Stimulated activated CD8-positive, alpha-beta memory T cell treated with anti-CD3 and anti-CD28 coated beads, Interleukin-2, amount 100 ng/mL, for 1 hour (primary cell): ENCODE data around the gene ULK4.
"Not testable (repeated sequence)": the region's sequence is repeated elsewhere in the genome, so short reads cannot be mapped to it uniquely, and the experiment has no call there.

ENCODE experiments used
- DNase-seq, 2 donors: peaks; one replicate each; pipeline ENCODE4 v3.0.0-alpha.2; 2020; ENCODE audit warnings: low read depth in 2 of 2

Gene ULK4

DNA sequence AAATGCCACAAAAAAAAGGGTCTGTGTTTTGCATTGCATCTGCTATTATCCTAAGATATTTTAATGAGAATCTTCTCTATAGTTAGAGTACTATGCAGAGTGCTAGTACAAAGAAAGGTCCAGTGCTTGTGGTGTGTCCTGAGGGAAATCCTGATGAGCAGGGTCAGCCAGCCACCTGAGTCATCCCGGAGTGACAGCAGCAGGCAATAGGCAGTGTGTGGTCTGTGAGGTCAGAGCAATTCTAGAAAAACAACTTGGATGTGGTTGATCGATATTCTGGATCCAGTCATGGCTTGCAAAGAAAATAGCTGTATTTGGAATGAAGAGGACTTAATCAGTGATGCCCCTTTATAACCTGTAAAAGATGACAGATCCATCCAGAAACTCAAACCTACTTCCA, 643.4 kb downstream of the ULK4 start:
- no peak for DNase-seq

DNA sequence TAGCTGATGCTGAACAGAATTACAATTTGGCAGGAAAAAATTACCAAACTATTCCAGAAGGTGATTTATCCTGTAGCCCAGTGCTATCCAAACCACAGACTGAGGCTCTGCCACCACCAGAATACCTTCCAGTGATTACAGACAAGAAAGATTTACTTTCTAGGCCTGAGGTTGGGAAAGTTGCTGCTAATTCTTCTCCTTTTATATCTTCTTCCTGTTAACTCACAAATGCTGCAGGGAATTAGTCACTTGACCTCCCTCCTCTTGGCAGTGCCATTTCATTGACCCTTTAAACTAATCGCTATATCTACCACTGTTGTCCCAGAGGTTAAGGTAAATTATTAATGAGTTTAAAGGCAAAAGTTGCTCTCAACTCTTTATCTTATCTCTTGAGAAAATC, 644.2 kb downstream of the ULK4 start:
- no peak for DNase-seq

DNA sequence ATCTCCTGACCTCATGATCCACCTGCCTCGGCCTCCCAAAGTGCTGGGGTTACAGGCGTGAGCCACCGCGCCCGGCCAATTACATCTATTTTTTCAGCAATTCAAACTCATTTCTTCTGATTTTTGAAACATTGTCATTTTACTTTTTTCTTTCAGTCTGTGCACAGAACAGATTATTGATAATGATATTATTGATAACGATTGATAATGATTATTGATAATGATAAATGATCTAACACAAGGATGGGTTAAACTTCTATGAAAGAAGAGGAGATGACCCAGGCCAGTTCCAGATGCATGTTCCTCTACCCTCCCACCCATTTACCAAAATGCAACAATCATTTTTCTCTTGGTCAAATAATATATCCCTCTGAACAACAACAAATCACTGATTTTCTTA, 644.6 kb downstream of the ULK4 start:
- no peak for DNase-seq

DNA sequence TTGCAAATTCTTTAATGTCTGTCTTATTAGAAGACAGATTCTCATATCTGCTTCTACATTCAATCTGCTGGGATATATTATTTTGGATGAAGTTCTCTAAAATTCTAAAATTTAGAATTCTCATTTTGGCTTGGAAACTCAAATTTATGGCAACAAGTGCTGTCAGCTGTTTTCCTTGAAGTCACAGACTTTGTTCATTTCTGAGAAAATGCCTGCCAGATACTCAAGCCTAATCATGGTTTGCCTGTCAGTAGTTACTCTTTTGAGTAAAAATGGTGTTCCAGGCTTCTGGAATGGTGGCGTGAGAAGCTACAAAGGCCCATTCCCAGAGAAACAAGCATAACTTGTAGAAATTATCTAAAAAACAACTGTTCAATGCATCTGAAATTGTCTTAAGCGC, 646.8 kb downstream of the ULK4 start:
- DNase-seq, result no peak

DNA sequence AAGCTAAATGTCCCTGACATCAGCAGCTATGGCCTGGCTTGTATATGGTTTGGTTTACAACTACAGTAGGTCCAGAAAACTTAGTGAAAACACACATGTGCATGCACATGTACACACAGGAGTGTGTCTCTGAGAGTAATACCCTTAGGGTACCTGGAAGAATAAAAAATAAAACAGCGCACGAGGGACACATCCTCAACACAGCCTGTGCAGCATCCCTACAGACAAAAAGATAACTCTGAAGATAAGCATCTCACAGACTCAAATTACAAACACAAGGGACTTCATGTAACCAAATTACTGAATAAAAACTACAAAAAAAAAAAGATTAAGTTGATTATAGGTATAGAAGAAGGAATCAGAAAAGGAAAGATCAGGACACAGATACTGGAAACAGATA, 653.8 kb downstream of the ULK4 start:
- no peak for DNase-seq

DNA sequence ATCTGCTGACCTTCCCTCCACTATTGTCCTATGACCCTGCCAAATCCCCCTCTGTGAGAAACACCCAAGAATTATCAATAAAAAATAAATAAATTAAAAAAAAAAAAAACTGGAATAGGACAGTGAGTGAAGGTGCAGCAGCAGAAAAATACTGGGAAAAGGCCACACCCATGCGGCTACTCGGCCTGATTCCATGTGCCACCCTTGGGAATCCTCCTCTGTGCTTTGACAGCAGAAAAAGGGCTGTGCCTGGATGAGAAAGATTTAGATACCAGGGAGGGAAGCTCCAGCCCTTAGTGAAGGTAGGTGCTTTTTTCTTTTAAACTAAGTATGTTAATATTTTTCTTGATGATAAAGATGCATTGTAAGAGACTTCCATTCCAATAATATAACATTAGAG, 654.8 kb downstream of the ULK4 start:
- DNase-seq, result no peak

DNA sequence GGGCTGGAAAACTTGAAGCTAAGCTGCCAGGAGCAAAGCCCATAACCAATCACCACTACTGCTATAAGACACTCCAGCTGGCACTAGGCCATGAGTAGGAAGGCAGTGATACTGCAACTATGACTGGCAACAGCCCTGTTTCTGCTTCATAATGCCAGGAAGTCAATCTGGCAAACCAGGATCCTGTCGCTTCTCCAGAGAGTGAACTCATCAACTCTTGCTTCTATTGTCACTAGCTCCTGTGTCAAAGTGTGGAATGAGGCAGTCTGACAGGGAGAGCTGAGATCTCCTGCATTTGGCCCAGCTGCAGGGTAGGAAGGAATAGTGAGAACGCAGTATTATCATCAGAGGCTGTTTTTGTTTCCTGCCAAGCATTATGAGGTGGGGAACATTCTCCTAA, 657.3 kb downstream of the ULK4 start:
- DNase-seq, result no peak

DNA sequence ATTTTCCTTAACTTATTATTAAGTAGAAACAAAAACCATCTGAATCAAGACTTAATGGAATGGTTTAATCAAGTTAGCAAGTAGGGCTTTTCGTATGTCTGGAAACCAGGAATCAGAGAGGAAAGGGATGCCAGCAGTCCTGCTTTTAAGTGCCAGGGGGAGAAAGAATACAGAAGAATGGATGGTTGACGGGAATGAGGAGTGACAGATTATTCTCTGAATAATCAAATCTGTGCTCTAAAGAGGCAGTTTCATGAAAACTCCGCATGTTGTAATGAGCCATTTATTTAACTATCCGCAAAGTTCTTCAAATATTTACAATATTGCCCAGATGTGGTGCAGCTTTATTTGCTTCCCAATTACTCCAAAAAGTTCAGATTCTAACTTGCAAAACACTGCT, 659.6 kb downstream of the ULK4 start:
- no peak for DNase-seq

DNA sequence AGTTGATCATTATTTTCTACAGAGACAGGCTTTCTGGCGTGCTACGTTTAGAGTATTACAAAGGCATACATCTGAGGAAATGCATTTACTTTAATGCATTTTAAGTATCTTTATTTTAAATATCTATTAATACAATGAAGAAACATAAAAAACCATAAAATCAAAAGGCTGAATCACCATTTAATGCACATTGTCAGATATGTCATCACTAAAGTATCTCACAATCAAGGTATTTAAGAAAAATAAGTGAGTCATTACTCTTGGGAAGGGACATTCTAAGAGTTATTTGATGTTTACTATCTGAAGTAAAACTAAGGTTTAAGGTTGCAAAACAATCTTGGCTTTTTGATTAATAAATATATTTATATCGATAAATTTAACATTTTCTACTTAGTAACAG, 660.4 kb downstream of the ULK4 start:
- DNase-seq, result no peak

DNA sequence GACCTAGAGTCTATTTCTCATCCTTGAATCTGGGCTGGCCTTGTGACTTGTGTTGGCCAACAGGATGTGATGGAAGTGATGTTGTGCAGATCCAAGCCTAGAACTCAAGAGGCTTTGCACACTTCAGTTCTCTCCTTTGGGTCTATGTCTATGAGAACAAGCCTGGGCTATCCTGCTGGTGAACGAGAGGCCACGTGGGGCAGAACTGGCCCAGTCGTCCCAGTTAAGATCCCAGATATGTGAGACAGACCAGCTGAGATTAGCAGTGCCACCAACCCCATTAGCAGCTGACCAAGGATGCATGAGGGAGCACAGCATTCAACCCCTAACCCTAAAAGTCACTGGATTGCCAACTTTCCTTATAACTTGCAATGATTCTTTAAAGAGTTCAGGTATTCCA, 662.9 kb downstream of the ULK4 start:
- no peak for DNase-seq

DNA sequence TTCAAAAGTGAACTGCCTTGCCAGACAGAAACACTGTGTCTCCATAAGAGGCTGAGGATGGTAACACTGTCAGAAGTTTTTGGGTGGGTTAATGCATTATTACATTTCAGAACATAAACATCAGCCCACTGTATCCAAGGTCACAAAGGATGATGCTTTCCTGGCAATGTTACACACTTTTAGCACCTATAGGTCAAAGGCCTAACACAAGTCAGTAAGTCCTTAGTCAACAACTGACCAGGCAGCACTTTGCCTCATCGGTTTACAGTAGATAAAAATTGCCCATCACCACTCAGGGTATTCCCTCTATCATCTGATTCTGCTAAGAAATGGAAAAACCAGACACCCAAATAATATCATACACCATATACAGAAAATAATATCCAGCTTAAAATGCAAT, 664.2 kb downstream of the ULK4 start:
- no peak for DNase-seq

DNA sequence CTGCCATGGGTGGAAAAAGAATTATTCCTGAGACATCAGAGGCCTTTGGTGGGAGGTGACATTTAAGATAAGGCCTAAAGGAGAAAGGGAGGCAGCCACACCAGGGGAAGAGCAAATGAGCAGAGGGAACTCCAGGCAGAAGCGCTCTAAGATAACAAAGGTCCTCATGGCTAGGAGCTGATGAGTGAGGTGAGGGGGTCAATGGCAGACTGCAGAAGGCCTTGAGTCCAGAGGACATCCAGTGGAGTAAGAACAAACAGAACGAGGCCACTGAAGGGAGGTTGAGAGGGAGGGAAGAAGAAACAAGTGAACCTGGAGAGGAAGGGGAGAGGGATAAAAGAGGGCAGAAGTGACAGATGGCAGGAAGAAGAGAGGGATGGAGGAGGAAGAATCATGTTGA, 665.3 kb downstream of the ULK4 start:
- no peak for DNase-seq

DNA sequence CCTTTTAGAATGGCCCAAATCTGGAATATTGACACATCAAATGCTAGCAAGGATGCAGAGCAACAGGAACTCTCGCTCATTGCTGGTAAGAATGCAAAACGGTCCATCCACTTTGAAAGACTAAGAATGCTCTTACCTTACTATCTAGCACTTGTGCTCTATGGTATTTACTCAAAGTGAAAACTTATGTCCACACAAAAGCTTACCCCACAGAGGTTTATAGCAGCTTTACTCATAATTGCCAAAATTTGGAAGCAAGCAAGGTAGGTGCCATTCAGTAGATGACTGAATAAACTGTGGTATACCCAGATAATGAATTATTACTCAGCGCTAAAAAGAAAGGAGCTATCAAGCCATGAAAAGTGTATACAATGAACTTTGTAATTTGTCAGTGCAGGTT, 666.2 kb downstream of the ULK4 start:
- no peak for DNase-seq

DNA sequence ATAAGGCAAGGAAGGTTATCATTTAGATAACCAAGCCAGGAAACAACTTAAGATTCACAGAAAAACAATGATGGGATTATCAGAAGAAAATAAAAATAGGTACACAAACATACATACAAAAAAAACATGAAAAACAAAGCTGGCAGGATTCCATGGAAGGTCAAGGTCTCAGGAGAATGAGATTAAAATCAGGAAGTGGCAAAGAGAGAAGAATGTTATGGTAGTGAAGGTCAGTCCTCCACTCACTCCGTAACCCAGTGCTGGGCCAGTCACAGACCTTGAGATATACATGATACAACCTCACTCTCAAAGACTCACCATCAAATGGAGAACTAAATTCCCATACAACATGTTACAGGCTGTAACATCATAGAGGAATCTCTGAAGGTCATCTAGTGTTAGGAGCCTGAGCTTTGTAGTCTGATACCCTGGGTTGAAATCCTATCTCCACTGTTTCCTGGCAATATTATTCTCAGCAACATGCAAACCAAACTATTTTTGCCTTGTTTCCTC, 668.7 kb downstream of the ULK4 start:
- no peak for DNase-seq

DNA sequence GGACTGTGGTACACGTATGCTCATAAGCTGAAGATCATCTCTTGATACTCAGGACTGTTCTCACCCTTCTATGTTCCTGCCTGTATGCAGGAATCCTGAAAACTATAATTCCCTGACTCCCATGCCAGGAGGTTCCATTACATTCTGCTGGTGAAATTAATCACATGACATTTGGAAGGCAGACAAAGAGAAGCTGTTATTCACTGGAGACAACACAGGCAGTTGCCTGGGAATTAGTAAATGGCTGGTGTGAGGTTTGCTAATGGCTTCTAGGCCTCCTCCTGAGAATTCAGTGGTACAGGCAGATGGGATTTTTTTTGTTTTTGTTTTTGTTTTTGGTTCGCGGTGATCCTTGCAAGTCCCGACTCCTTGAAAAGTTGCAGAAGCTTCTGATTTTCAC, 671.2 kb downstream of the ULK4 start:
- no peak for DNase-seq

DNA sequence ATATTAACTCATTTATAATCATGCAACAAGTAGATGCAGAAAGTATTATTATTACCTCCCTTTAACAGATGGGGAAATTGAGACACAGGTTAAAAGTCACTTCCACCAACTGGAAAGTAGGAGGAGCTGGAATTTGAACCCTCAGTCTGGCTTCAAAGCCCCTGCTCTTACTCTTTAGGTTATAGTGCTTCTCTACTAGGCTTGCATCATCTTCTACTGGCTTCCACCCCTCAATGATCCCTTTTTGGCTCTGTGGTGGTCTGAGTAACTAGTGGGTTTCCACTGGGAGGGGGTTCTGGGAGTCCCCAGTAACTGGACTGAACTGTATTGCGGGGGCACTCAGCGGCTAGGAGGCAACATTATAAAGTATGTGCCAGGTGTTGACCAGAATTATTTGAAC, 671.6 kb downstream of the ULK4 start:
- DNase-seq, result no peak

DNA sequence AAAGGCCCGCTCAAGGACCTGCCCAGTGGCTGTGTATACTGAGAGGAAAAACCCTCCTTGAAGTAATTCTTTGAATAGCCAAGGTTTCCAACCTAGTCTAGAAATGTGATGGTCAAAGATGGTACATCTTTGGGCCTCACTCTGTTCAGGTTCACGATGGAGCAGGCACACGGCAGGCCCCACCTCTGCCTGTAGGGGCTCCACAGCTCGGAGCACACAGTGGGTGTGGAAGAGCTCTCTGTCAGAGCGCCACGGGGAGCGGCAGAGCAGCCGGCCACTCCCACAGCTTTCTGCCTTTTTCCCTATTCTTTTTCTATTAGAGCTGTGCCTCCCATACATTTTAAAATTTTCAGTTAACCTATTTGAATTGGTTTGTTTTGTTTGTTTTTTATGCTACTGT, 673.1 kb downstream of the ULK4 start:
- DNase-seq, result no peak

DNA sequence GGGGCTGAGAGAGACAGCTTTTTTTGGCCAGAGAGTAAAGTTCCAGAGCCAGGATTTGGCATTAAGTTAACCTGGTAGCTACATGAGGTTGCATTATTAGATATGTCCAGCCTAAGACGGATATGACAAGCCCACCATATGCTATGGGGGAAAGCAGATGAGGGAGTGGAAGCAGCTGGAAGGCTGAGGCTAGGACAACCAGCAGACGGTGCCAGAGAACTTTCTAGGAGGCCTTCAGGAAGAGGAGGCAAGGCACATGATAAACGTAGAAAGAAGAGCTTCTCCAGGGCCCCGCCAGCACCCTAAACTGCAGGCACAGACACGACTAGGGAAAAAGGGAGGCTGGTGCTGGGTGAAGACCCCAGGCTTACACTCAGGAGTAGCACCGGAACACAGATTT, 675.6 kb downstream of the ULK4 start:
- DNase-seq, result no peak

DNA sequence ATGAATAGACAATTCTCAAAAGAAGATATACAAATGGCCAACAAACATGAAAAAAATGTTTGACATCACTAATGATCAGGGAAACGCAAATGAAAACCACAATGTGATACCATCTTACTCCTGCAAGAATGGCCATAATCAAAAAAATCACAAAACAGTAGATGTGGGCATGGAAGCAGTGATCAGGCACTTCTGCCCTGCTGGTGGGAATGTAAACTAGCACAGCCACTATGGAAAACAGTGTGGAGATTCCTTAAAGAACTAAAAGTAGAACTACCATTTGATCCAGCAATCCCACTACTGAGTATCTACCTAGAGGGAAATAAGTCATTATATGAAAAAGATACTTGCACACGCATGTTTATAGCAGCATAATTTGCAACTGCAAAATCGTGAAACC, 677.0 kb downstream of the ULK4 start:
- not testable (repeated sequence) for DNase-seq

DNA sequence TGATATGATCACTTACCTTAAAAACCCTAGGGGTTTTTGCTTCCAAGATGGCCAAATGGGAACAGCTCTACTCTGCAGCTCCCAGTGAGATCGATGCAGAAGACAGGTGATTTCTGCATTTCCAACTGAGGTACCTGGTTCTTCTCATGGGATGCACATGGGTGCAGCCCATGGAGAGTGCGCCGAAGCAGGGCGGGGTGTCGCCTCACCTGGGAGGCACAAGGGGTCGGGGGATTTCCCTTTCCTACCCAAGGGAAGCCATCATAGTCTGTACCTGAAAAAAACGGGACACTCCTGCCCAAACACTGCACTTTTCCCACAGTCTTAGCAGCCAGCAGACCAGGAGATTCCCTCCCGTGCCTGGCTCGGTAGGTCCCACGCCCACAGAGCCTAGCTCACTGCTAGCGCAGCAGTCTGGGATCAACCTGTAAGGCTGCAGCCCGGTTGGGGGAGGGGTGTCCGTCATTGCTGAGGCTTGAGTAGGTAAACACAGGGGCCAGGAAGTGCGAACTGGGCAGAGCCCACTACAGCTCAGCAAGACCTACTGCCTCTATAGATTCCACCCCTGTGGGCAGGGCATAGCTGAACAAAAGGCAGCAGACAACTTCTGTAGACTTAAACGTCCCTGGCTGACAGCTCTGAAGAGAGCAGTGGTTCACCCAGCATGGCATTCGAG, 684.0 kb downstream of the ULK4 start:
- no peak for DNase-seq

DNA sequence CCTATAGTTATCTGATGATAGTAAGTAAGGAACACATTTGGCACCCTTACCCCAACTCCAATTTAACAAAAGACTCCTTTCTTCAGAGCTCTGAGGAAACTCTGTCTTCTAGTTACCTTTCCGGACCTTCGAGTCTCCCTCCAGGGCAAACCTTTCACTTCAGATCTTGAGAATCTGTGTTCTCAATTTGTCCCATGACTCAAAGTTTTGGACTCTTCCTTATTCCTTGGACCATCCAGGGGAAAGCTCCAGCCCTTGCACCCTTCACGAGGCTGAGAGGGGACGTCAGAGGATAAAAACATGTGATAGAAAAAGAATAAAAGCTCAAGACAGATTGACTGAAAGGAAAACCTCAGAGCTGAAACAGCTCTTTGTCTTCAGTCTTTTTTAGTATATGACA, 685.7 kb downstream of the ULK4 start:
- no peak for DNase-seq

DNA sequence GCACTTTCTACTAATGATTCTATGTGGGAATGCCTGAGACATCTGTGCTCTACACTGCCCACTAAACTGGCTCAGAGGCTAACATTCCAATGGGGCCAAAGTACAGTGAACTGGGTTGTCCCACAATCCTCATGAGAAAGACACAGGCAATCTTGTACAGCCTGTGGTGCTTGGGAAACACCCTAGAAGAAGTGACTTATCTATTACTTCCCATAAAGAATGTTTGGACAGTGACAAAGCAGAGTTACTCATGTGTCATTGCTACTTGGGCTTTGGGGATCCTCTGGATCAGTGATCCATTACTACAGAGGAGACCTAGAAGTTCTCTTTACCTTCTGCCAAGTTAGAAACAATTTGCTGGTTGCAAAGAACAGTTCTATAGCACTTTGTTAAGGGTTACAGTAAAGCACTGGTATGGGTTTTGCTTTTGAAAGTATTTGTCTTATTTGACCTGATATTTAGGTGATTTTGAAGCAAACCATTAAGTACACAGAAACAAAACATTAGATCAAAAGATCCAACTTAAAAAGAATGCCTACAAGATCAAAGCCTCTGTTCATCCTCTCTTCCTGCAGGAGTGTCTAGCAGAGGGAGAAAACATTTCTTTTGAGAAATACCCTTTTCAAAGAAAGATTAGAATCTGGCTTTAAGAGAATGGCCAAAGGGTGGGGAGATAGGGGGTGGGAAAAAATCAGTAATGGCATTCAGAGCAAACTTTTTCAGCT, 686.8 kb downstream of the ULK4 start:
- no peak for DNase-seq

DNA sequence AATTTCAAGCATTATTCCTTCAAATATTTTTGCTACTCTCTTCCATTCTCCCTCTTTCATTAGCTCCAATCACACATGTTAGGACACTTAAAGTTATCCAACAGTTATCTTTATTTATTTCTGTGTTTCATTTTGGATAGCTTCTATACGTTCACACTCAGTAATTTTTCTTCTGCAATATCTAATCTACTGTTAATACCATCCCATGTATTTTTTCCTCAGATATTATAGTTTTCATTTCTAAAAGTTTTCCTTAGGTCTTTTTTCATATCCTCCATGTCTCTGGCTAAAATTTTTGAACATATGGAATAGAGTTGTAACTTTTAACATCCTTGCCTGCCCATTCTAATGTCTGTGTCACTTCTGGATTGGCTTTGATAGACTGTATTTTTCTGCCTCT, 689.2 kb downstream of the ULK4 start:
- no peak for DNase-seq
